Activated naive CD4-positive, alpha-beta T cell treated with anti-CD3 and anti-CD28 coated beads, Interleukin-2, amount 10 ng/mL, durations not matched to agents 7 days and 5 days (primary cell): ENCODE results near the gene DYSF.

ENCODE experiments used
- CTCF ChIA-PET: fragments of 350-600 bp; sonication (Branson Sonifier 250); formaldehyde crosslinking; loops from one replicate; lab custom pipeline; 2021; ENCODE audit warnings: antibody characterized with exemption; lab: Charles Lee
- DNase-seq: peaks from one replicate; pipeline ENCODE4 v3.0.0-alpha.2; 2020
- H3K27ac Mint-ChIP-seq: one replicate; pipeline ENCODE4 v1.8.0; 2021; ENCODE audit warnings: mild to moderate bottlenecking, moderate library complexity, mixed read lengths
- H3K27me3 Mint-ChIP-seq: one replicate; pipeline ENCODE4 v1.8.0; 2021; ENCODE audit warnings: mild to moderate bottlenecking, mixed read lengths
- H3K36me3 Mint-ChIP-seq: one replicate; pipeline ENCODE4 v1.8.0; 2021; ENCODE audit warnings: mixed read lengths
- H3K4me1 Mint-ChIP-seq: one replicate; pipeline ENCODE4 v1.8.0; 2021; ENCODE audit warnings: mixed read lengths
- H3K4me3 Mint-ChIP-seq: one replicate; pipeline ENCODE4 v1.8.0; 2021; ENCODE audit warnings: mild to moderate bottlenecking, moderate library complexity, mixed read lengths
- H3K9me3 Mint-ChIP-seq: one replicate; pipeline ENCODE4 v1.8.0; 2021; ENCODE audit warnings: mixed read lengths

DYSF gene

GRCh38 chr2:71589763-71590162, 136.4 kb downstream of the DYSF start:
- no peaks in the 10 kb centered on the region for H3K27me3 Mint-ChIP-seq
- CTCF ChIA-PET: no interaction called here
- no peak for DNase-seq
- H3K27ac Mint-ChIP-seq: no peak overlapping the region
- H3K36me3 Mint-ChIP-seq: no peaks in the 10 kb centered on the region
- H3K9me3 Mint-ChIP-seq: no peaks in the 10 kb centered on the region
- H3K4me1 Mint-ChIP-seq: no peaks in the 10 kb centered on the region
- H3K4me3 Mint-ChIP-seq: no peak overlapping the region

- Mint-ChIP-seq H3K9me3 (no peaks in the 10 kb centered on the region), H3K27me3 (no peaks in the 10 kb centered on the region), H3K27ac (no peak overlapping the region), H3K4me1 (no peaks in the 10 kb centered on the region), H3K4me3 (no peak overlapping the region), H3K36me3 (no peaks in the 10 kb centered on the region)
- CTCF ChIA-PET: no interaction called here
- DNase-seq: no peak
These were observed 137.7 kb downstream of the DYSF start for GRCh38 chr2:71591044-71591443.

- Mint-ChIP-seq H3K36me3 (no peaks in the 10 kb centered on the region), H3K27ac (no peak overlapping the region), H3K4me3 (no peak overlapping the region), H3K27me3 (no peaks in the 10 kb centered on the region), H3K4me1 (no peaks in the 10 kb centered on the region), H3K9me3 (no peaks in the 10 kb centered on the region)
- CTCF ChIA-PET: no interaction called here
- no peak for DNase-seq
These were observed 138.9 kb downstream of the DYSF start for GRCh38 chr2:71592181-71592711.

- Mint-ChIP-seq H3K36me3 (no peaks in the 10 kb centered on the region), H3K27me3 (peaks cover 6% of the 10 kb centered on the region), H3K4me1 (no peaks in the 10 kb centered on the region), H3K27ac (no peak overlapping the region), H3K4me3 (no peak overlapping the region), H3K9me3 (no peaks in the 10 kb centered on the region)
- DNase-seq: no peak
- CTCF ChIA-PET: no interaction called here
These were observed 142.2 kb downstream of the DYSF start for GRCh38 chr2:71595569-71595968.

- no peak for DNase-seq
- Mint-ChIP-seq H3K9me3 (no peaks in the 10 kb centered on the region), H3K4me1 (no peaks in the 10 kb centered on the region), H3K27ac (no peak overlapping the region), H3K36me3 (no peaks in the 10 kb centered on the region), H3K27me3 (peaks cover 6% of the 10 kb centered on the region), H3K4me3 (no peak overlapping the region)
- CTCF ChIA-PET: no interaction called here
These were observed 142.7 kb downstream of the DYSF start for GRCh38 chr2:71596011-71596410.

- no peaks in the 10 kb centered on the region for H3K9me3 Mint-ChIP-seq
- peaks cover 17% of the 10 kb centered on the region for H3K27me3 Mint-ChIP-seq
- CTCF ChIA-PET: no interaction called here
- peaks cover under 1% of the 10 kb centered on the region for H3K4me1 Mint-ChIP-seq
- no peak overlapping the region for H3K27ac Mint-ChIP-seq
- no peak for DNase-seq
- no peaks in the 10 kb centered on the region for H3K36me3 Mint-ChIP-seq
- no peak overlapping the region for H3K4me3 Mint-ChIP-seq
These were observed 144.4 kb downstream of the DYSF start for GRCh38 chr2:71597756-71598155.

GRCh38 chr2:71598526-71598925, 145.2 kb downstream of the DYSF start:
- Mint-ChIP-seq H3K27me3 (peaks cover 24% of the 10 kb centered on the region), H3K9me3 (no peaks in the 10 kb centered on the region), H3K4me3 (no peak overlapping the region), H3K4me1 (peaks cover 6% of the 10 kb centered on the region), H3K27ac (no peak overlapping the region), H3K36me3 (no peaks in the 10 kb centered on the region)
- CTCF ChIA-PET: no interaction called here
- no peak for DNase-seq

GRCh38 chr2:71599038-71599437, 145.7 kb downstream of the DYSF start:
- DNase-seq: no peak
- peaks cover 25% of the 10 kb centered on the region for H3K27me3 Mint-ChIP-seq
- H3K4me1 Mint-ChIP-seq: peaks cover 6% of the 10 kb centered on the region
- H3K36me3 Mint-ChIP-seq: no peaks in the 10 kb centered on the region
- no peaks in the 10 kb centered on the region for H3K9me3 Mint-ChIP-seq
- no peak overlapping the region for H3K4me3 Mint-ChIP-seq
- CTCF ChIA-PET: no interaction called here
- no peak overlapping the region for H3K27ac Mint-ChIP-seq

- no peak for DNase-seq
- H3K4me1 Mint-ChIP-seq: peaks cover 11% of the 10 kb centered on the region
- CTCF ChIA-PET: no interaction called here
- no peaks in the 10 kb centered on the region for H3K9me3 Mint-ChIP-seq
- no peaks in the 10 kb centered on the region for H3K36me3 Mint-ChIP-seq
- no peak overlapping the region for H3K27ac Mint-ChIP-seq
- H3K4me3 Mint-ChIP-seq: no peak overlapping the region
- peaks cover 31% of the 10 kb centered on the region for H3K27me3 Mint-ChIP-seq
These were observed 146.4 kb downstream of the DYSF start for GRCh38 chr2:71599646-71600236.

- no peaks in the 10 kb centered on the region for H3K36me3 Mint-ChIP-seq
- CTCF ChIA-PET: no interaction called here
- DNase-seq: no peak
- peaks cover 37% of the 10 kb centered on the region for H3K27me3 Mint-ChIP-seq
- H3K27ac Mint-ChIP-seq: no peak overlapping the region
- H3K4me3 Mint-ChIP-seq: no peak overlapping the region
- H3K9me3 Mint-ChIP-seq: no peaks in the 10 kb centered on the region
- H3K4me1 Mint-ChIP-seq: peaks cover 16% of the 10 kb centered on the region
These were observed 147.2 kb downstream of the DYSF start for GRCh38 chr2:71600555-71600954.

- CTCF ChIA-PET: interaction anchor here (1.2 kb wide), 1 partner anchor 53 kb away, joined by 3 read pairs; no protein-coding TSS in a partner anchor
These were observed 148.1 kb downstream of the DYSF start for GRCh38 chr2:71601136-71602114.

GRCh38 chr2:71602115-71602495, 148.7 kb downstream of the DYSF start:
- CTCF ChIA-PET: interaction anchor here (1.2 kb wide), 1 partner anchor 54 kb away, joined by 3 read pairs; no protein-coding TSS in a partner anchor
- no peak for DNase-seq
- H3K4me1 Mint-ChIP-seq: peaks cover 16% of the 10 kb centered on the region
- peaks cover 45% of the 10 kb centered on the region for H3K27me3 Mint-ChIP-seq
- no peak overlapping the region for H3K27ac Mint-ChIP-seq
- no peaks in the 10 kb centered on the region for H3K9me3 Mint-ChIP-seq
- H3K36me3 Mint-ChIP-seq: no peaks in the 10 kb centered on the region
- no peak overlapping the region for H3K4me3 Mint-ChIP-seq

More at GRCh38 chr2:71601136-71602114, 148.1 kb downstream of the DYSF start:
- no peaks in the 10 kb centered on the region for H3K36me3 Mint-ChIP-seq
- peaks cover 44% of the 10 kb centered on the region for H3K27me3 Mint-ChIP-seq
- no peak for DNase-seq
- peaks cover 16% of the 10 kb centered on the region for H3K4me1 Mint-ChIP-seq
- H3K4me3 Mint-ChIP-seq: no peak overlapping the region
- no peak overlapping the region for H3K27ac Mint-ChIP-seq
- no peaks in the 10 kb centered on the region for H3K9me3 Mint-ChIP-seq

- Mint-ChIP-seq H3K27ac (no peak overlapping the region), H3K27me3 (peaks cover 45% of the 10 kb centered on the region)
- CTCF ChIA-PET: no interaction called here
These were observed 149.2 kb downstream of the DYSF start for GRCh38 chr2:71602581-71602980.

GRCh38 chr2:71603311-71603811, 150.0 kb downstream of the DYSF start:
- Mint-ChIP-seq H3K4me1 (peaks cover 16% of the 10 kb centered on the region), H3K27me3 (peaks cover 51% of the 10 kb centered on the region), H3K27ac (no peak overlapping the region), H3K4me3 (no peak overlapping the region), H3K36me3 (no peaks in the 10 kb centered on the region), H3K9me3 (no peaks in the 10 kb centered on the region)
- CTCF ChIA-PET: no interaction called here
- DNase-seq: peak; percentile 25

More at GRCh38 chr2:71602581-71602980, 149.2 kb downstream of the DYSF start:
- Mint-ChIP-seq H3K36me3 (no peaks in the 10 kb centered on the region), H3K4me1 (peaks cover 16% of the 10 kb centered on the region), H3K4me3 (no peak overlapping the region), H3K9me3 (no peaks in the 10 kb centered on the region)
- no peak for DNase-seq
